ENCODE results near the gene PBX3.
"Not testable (repeated sequence)": the region's sequence is repeated elsewhere in the genome, so short reads cannot be mapped to it uniquely, and the experiment has no call there.

PBX3 gene

DNA sequence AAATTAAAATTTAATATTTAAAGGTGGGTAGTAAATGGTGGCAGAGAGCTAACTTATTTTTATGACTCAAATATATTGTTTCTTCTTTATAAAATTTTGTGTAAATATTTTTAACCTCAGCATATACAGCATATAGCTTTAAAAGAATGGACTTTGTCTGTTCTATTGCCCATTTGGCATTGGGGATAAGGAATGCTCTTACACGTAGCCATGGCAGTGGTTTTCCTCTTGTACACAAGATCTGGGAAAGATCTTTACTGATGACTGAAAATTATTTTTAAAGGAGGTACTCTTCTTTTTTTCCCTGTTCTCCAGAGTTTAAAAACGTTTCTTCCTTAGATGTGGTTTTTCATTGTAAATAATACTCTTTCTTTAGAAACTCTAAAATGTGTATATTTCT is 75.0 kb downstream of the PBX3 start:
- Histone ChIP-seq H3K4me3 (ENCODE audit: low read depth, low read length) (no peak overlapping the region), H3K4me1 (ENCODE audit: control insufficient read depth, insufficient read depth, low read length) (no peaks in the 10 kb centered on the region), H3K36me3 (ENCODE audit: control insufficient read depth, insufficient read depth, low read length) (no peaks in the 10 kb centered on the region), H3K9me3 (ENCODE audit: control insufficient read depth, insufficient read depth, low read length) (no peaks in the 10 kb centered on the region), H3K27ac (ENCODE audit: low read depth, low read length) (no peak overlapping the region), H3K9ac (ENCODE audit: low read depth, low read length) (no peak overlapping the region), H3K27me3 (ENCODE audit: control insufficient read depth, insufficient read depth, low read length) (no peaks in the 10 kb centered on the region)

DNA sequence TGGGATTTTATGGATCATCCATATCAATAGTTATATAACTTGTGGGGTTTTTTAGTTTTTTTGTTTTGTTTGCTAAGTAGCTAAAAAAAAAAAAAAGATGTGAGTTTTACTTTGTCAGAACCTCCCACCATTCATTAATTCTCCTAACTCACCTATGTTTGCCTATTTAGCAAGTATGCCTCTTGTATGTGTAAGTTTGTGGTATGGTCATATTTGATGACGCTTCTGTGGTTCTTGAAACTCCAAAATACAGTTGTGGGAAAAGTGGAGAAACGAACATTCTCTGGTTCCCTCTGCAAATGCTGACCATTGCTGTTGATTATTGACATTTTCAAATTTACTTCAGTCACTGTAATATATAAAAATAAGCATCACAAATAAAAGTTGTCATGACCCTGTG is 75.7 kb downstream of the PBX3 start:
- Histone ChIP-seq H3K4me1 (ENCODE audit: control insufficient read depth, insufficient read depth, low read length) (no peaks in the 10 kb centered on the region), H3K9me3 (ENCODE audit: control insufficient read depth, insufficient read depth, low read length) (no peaks in the 10 kb centered on the region), H3K27me3 (ENCODE audit: control insufficient read depth, insufficient read depth, low read length) (no peaks in the 10 kb centered on the region), H3K36me3 (ENCODE audit: control insufficient read depth, insufficient read depth, low read length) (no peaks in the 10 kb centered on the region), H3K27ac (ENCODE audit: low read depth, low read length) (no peak overlapping the region), H3K4me3 (ENCODE audit: low read depth, low read length) (no peak overlapping the region), H3K9ac (ENCODE audit: low read depth, low read length) (no peak overlapping the region)

DNA sequence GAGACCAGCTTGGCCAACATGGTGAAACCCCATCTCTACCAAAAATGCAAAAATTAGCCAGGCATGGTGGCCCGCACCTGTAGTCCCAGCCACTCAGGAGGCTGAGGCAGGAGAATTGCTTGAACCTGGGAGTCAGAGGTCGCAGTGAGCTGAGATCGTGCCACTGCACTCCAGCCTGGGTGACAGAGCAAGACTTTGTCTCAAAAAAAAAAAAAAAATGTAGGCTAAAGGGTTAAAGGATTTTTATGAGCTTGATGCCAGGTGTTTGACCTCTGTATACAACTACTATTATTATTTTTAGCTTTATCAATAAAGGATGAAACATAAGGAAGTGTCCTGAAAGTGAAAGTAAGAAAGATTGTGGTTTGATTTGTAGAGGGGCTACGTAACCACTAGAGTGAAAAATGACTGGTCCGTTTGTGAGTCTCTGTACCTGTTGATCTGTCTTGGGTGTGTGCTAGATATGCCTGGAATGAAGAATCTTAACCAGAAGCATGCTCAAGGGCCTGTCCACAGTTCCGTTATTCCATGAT is 76.8 kb downstream of the PBX3 start:
- H3K9ac ChIP-seq (ENCODE audit: low read depth, low read length); H3K36me3 ChIP-seq (ENCODE audit: control insufficient read depth, insufficient read depth, low read length); H3K4me1 ChIP-seq (ENCODE audit: control insufficient read depth, insufficient read depth, low read length); H3K9me3 ChIP-seq (ENCODE audit: control insufficient read depth, insufficient read depth, low read length); H3K27me3 ChIP-seq (ENCODE audit: control insufficient read depth, insufficient read depth, low read length); H3K4me3 ChIP-seq (ENCODE audit: low read depth, low read length); H3K27ac ChIP-seq (ENCODE audit: low read depth, low read length): not testable (repeated sequence)

DNA sequence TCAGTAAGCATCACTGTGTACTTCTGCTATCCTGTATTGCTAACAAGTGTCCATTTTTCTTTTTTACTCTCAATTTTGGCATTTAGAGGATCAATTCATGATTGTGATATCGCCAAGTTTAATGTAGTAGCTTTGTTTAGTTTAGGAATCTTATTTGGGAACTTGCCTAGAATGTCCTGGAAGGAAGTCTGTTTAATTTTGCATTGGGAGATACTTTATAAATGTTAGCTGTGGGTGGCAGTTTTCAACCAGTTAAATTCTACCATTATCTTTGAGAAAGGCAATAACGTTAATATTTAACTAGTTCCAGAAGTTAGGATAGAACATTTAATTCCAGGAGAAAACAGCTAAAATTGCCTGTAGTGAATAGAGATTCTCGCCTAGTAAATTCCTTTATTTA is 78.6 kb downstream of the PBX3 start:
- Histone ChIP-seq H3K9ac (ENCODE audit: low read depth, low read length) (no peak overlapping the region), H3K9me3 (ENCODE audit: control insufficient read depth, insufficient read depth, low read length) (no peaks in the 10 kb centered on the region), H3K36me3 (ENCODE audit: control insufficient read depth, insufficient read depth, low read length) (no peaks in the 10 kb centered on the region), H3K27me3 (ENCODE audit: control insufficient read depth, insufficient read depth, low read length) (no peaks in the 10 kb centered on the region), H3K4me3 (ENCODE audit: low read depth, low read length) (no peak overlapping the region), H3K4me1 (ENCODE audit: control insufficient read depth, insufficient read depth, low read length) (no peaks in the 10 kb centered on the region), H3K27ac (ENCODE audit: low read depth, low read length) (no peak overlapping the region)

DNA sequence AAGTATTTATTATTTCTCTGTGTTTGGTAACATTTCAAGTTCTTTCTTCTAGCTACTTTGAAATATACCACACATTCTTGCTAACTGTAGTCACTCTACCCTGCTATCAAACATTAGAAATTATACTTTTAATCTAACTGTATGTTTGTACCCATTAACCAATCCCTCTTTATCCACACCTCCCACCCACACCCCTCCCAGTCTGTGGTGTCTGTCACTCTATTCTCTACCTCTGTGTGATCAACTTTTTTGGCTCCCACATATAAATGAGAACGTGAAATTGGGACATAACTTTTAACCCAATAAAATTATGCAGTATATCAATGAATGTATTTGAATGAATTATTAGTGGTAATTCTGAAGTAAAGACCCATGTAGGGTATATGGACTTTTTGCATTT is 79.7 kb downstream of the PBX3 start:
- H3K4me1 ChIP-seq (ENCODE audit: control insufficient read depth, insufficient read depth, low read length), result no peaks in the 10 kb centered on the region
- H3K9ac ChIP-seq (ENCODE audit: low read depth, low read length), result no peak overlapping the region
- no peak overlapping the region for H3K27ac ChIP-seq (ENCODE audit: low read depth, low read length)
- no peak overlapping the region for H3K4me3 ChIP-seq (ENCODE audit: low read depth, low read length)
- H3K36me3 ChIP-seq (ENCODE audit: control insufficient read depth, insufficient read depth, low read length), result no peaks in the 10 kb centered on the region
- H3K9me3 ChIP-seq (ENCODE audit: control insufficient read depth, insufficient read depth, low read length), result no peaks in the 10 kb centered on the region
- no peaks in the 10 kb centered on the region for H3K27me3 ChIP-seq (ENCODE audit: control insufficient read depth, insufficient read depth, low read length)

DNA sequence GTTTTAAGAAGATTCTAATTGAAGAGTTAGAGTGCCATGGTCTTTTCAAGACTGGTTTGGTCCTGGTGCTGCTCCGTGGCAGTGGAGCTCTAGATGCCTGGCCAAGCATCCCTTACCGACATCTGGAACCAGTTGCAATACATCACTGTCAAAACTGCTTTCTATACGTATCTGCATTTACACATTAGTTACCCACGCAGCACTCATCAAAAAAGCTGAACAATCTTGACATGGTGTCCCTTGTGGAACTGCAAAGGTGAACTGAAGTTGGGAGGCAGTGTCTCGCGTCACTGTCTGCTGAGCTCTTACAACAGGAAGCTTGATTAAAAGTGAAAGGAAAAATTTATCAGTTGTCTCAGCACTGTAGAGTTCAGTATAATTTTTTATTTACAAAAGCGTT is 82.6 kb downstream of the PBX3 start:
- no peaks in the 10 kb centered on the region for H3K9me3 ChIP-seq (ENCODE audit: control insufficient read depth, insufficient read depth, low read length)
- H3K9ac ChIP-seq (ENCODE audit: low read depth, low read length), result no peak overlapping the region
- no peaks in the 10 kb centered on the region for H3K27me3 ChIP-seq (ENCODE audit: control insufficient read depth, insufficient read depth, low read length)
- H3K27ac ChIP-seq (ENCODE audit: low read depth, low read length), result no peak overlapping the region
- no peaks in the 10 kb centered on the region for H3K4me1 ChIP-seq (ENCODE audit: control insufficient read depth, insufficient read depth, low read length)
- H3K36me3 ChIP-seq (ENCODE audit: control insufficient read depth, insufficient read depth, low read length), result no peaks in the 10 kb centered on the region
- H3K4me3 ChIP-seq (ENCODE audit: low read depth, low read length), result no peak overlapping the region

DNA sequence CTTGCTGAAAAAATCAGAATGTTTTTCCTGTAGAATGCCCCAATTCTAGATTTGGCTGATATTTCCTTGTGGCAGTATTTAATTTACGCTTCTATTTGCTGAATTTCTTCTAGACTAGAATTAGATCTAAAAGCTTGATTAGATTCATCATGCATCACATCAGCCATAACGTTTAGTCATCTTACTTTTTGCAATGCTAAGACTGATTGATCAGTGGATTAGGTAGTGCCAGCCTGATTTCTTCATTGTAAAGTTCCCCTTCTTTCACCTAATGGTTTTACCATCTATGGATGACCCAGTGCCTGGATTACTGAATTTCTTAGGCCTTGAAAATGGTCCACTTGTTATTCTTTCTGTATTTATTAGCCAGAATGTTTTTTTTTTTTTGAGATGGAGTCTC is 83.9 kb downstream of the PBX3 start:
- Histone ChIP-seq H3K27me3 (ENCODE audit: control insufficient read depth, insufficient read depth, low read length) (no peaks in the 10 kb centered on the region), H3K36me3 (ENCODE audit: control insufficient read depth, insufficient read depth, low read length) (no peaks in the 10 kb centered on the region), H3K4me3 (ENCODE audit: low read depth, low read length) (no peak overlapping the region), H3K27ac (ENCODE audit: low read depth, low read length) (no peak overlapping the region), H3K9me3 (ENCODE audit: control insufficient read depth, insufficient read depth, low read length) (no peaks in the 10 kb centered on the region), H3K9ac (ENCODE audit: low read depth, low read length) (no peak overlapping the region), H3K4me1 (ENCODE audit: control insufficient read depth, insufficient read depth, low read length) (no peaks in the 10 kb centered on the region)

DNA sequence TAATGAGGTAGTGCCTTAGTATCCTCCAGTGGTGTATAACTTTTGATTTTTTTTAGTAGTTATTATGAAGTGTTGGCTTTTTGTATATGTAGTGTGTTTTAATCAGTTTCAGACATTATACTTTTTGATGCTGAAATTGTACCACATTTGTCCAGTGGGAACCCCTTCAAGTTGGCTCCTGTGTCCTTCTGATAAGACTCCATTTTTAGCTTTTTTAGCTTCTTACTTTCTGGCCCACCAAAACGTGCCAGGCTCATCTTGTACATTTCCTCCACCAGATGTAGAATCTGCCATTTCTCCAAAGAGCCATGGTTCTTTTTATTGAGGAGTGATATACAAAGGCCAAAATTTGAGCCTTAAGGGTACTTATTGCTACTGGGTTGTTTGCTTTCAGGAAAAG is 84.4 kb downstream of the PBX3 start:
- Histone ChIP-seq H3K27me3 (ENCODE audit: control insufficient read depth, insufficient read depth, low read length) (no peaks in the 10 kb centered on the region), H3K27ac (ENCODE audit: low read depth, low read length) (no peak overlapping the region), H3K36me3 (ENCODE audit: control insufficient read depth, insufficient read depth, low read length) (no peaks in the 10 kb centered on the region), H3K9me3 (ENCODE audit: control insufficient read depth, insufficient read depth, low read length) (no peaks in the 10 kb centered on the region), H3K4me1 (ENCODE audit: control insufficient read depth, insufficient read depth, low read length) (no peaks in the 10 kb centered on the region), H3K4me3 (ENCODE audit: low read depth, low read length) (no peak overlapping the region), H3K9ac (ENCODE audit: low read depth, low read length) (no peak overlapping the region)

DNA sequence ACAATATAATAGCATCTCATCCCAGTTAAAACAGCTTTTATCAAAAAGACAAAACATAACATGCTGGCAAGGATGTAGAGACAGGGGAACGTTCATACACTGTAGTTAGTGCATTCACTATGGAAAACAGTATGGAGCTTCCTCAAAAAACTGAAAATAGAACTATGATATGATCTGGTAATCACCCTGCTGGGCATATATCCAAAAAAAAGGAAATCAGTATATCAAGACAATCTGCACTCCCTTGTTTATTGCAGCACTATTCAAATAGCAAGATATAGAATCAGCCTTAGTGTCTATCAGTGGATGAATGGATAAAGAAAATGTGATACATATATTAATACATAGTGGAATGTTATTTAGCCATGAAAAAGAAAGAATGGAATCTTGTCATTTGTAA is 88.5 kb downstream of the PBX3 start:
- Histone ChIP-seq H3K4me3 (ENCODE audit: low read depth, low read length) (no peak overlapping the region), H3K27me3 (ENCODE audit: control insufficient read depth, insufficient read depth, low read length) (no peaks in the 10 kb centered on the region), H3K9ac (ENCODE audit: low read depth, low read length) (no peak overlapping the region)

DNA sequence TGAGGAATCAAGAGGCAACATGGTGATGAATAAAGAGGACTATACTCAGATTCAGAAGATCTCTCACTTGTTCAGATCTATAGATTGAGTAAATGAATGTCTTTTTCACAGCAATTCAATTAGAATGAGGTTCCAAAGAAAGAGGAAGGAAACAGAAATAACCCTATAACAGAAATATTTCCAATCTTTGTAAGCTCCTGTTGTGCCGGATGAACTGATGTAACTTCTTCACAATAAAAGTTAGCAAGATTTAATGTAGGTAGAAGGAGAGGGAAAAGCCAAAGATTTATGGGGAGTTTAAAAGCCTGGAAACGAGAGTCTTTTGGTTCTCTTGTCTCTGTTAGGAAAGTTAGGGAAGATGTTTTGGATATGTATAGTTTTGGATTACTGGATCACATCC is 92.1 kb downstream of the PBX3 start:
- H3K36me3 ChIP-seq (ENCODE audit: control insufficient read depth, insufficient read depth, low read length), result no peaks in the 10 kb centered on the region
- no peak overlapping the region for H3K27ac ChIP-seq (ENCODE audit: low read depth, low read length)
- no peak overlapping the region for H3K4me3 ChIP-seq (ENCODE audit: low read depth, low read length)
- H3K27me3 ChIP-seq (ENCODE audit: control insufficient read depth, insufficient read depth, low read length), result no peaks in the 10 kb centered on the region
- H3K4me1 ChIP-seq (ENCODE audit: control insufficient read depth, insufficient read depth, low read length), result peaks cover 42% of the 10 kb centered on the region
- H3K9me3 ChIP-seq (ENCODE audit: control insufficient read depth, insufficient read depth, low read length), result no peaks in the 10 kb centered on the region
- H3K9ac ChIP-seq (ENCODE audit: low read depth, low read length), result no peak overlapping the region

More for the DNA sequence above, 88.5 kb downstream of the PBX3 start:
- no peaks in the 10 kb centered on the region for H3K9me3 ChIP-seq (ENCODE audit: control insufficient read depth, insufficient read depth, low read length)
- H3K36me3 ChIP-seq (ENCODE audit: control insufficient read depth, insufficient read depth, low read length), result no peaks in the 10 kb centered on the region
- H3K27ac ChIP-seq (ENCODE audit: low read depth, low read length), result no peak overlapping the region
- H3K4me1 ChIP-seq (ENCODE audit: control insufficient read depth, insufficient read depth, low read length), result peaks cover 6% of the 10 kb centered on the region; the same call in 1 of the 2 replicates

DNA sequence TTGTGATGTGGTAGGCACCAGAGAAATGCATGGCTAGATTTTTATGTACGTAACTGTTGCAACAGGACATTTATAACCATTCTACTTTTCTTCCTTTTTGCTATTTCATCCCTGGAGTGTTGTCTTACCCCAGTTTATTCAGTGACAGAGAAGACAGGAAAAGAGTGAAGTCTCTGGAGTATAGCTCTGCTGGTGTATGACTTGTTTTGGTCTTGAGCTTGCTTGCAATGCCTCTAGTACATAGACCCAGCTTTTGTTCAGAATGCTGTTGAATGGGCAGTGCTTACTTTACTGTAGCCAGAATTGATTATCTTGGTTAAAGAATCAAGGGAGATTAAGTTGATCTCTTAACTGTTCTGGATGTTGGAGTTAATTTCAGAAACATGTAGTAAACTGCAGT is 94.3 kb downstream of the PBX3 start:
- Histone ChIP-seq H3K9ac (ENCODE audit: low read depth, low read length) (no peak overlapping the region), H3K27ac (ENCODE audit: low read depth, low read length) (peak overlapping the region; percentile 33), H3K27me3 (ENCODE audit: control insufficient read depth, insufficient read depth, low read length) (no peaks in the 10 kb centered on the region), H3K4me1 (ENCODE audit: control insufficient read depth, insufficient read depth, low read length) (peaks cover 55% of the 10 kb centered on the region), H3K4me3 (ENCODE audit: low read depth, low read length) (no peak overlapping the region), H3K36me3 (ENCODE audit: control insufficient read depth, insufficient read depth, low read length) (no peaks in the 10 kb centered on the region), H3K9me3 (ENCODE audit: control insufficient read depth, insufficient read depth, low read length) (no peaks in the 10 kb centered on the region)

DNA sequence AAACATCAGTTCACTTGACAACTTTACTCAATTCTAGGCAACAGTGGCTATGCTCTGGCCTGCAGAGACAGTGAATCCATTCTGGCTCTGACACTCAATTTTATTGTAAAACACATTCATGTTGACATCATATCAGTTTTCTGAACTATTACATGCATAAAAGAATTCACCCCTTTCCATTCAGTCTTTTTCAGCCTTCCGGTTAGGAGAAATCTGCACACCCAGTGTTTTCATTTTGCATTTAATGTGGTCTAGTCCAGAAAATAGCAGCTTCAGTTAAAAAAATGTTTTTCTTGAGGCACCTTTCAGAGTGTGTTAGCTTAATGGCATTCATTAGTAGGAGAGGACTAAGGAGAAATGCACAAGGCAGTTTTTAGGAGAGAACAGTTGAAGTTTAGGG is 95.1 kb downstream of the PBX3 start:
- Histone ChIP-seq H3K27ac (ENCODE audit: low read depth, low read length) (peak overlapping the region; percentile 50), H3K4me3 (ENCODE audit: low read depth, low read length) (no peak overlapping the region), H3K27me3 (ENCODE audit: control insufficient read depth, insufficient read depth, low read length) (no peaks in the 10 kb centered on the region)

More for the DNA sequence above, 95.1 kb downstream of the PBX3 start:
- H3K36me3 ChIP-seq (ENCODE audit: control insufficient read depth, insufficient read depth, low read length), result no peaks in the 10 kb centered on the region
- no peak overlapping the region for H3K9ac ChIP-seq (ENCODE audit: low read depth, low read length)
- H3K4me1 ChIP-seq (ENCODE audit: control insufficient read depth, insufficient read depth, low read length), result peaks cover 55% of the 10 kb centered on the region
- no peaks in the 10 kb centered on the region for H3K9me3 ChIP-seq (ENCODE audit: control insufficient read depth, insufficient read depth, low read length)
